ENCODE measurements around the gene INS. TPM values are rescaled to one million over a fixed set of nuclear protein-coding genes. Genes with fewer than 3 reads are reported as not detected.

INS gene
- polyA plus RNA-seq, 1 experiment = not detected

DNA sequence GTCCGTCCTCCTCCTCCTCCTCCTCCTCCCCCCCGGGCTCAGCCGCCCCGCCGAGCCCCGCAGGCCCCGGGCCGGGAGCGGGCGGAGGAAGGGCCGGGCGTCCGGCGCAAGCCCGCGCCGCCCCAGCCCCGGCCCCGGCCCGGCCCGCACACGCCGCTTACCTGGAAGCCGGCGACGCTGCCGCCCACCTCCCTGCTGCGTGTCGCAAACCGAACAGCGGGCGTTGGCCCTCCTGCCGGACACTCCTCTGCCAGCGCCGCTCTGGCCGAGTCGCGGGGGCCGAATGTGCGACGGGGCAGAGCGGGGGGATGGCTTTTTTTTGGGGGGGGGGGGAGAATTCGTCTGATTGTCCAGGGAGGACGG is 23.0 kb downstream of the INS start:
- DNase-seq (ENCODE audit: low read depth) = no peak
- ChIA-PET CTCF (interaction anchor here (0.6 to 21.8 kb wide), 9 partner anchors 9 to 425 kb away, joined by 3 to 1066 read pairs (median 3); no protein-coding TSS in a partner anchor), POLR2A (no interaction called here)
- Histone ChIP-seq H3K36me3 (ENCODE audit: control insufficient read depth, insufficient read depth, low read length) (peaks cover 6% of the 10 kb centered on the region), H3K27me3 (ENCODE audit: control insufficient read depth, insufficient read depth, low read length) (peaks cover 16% of the 10 kb centered on the region), H3K4me3 (ENCODE audit: low read depth, low read length) (peak overlapping the region; percentile 53)
- no peak for TF ChIP-seq CTCF (IDR thresholded peaks at IDR 0.05; ENCODE audit: insufficient read depth, low read depth, low read length)

- POLR2A ChIA-PET = interaction anchor here (0.6 to 1.3 kb wide), 4 partner anchors 13 to 41 kb away, joined by 3 to 11 read pairs (median 4); no protein-coding TSS in a partner anchor
- peak overlapping the region; percentile 58 for H3K4me3 ChIP-seq (ENCODE audit: low read depth, low read length)
- DNase-seq (ENCODE audit: low read depth) = peak; percentile 35
Observed at GRCh38 chr11:2137202-2138067, 23.6 kb downstream of the INS start.

DNA sequence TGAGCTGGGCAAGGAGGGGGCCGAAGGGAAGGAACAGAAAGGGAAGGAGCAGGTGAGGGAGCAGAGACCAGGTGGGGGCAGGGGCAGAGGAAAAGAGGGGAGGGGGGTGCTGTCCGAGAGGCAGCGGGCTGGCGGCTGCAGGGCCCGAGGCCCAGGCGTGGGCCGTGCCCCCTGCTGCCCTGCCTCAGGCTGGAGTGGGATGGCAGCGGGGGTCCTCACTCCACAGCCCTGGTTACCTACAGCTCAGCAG is 24.1 kb downstream of the INS start:
- TF ChIP-seq CTCF (IDR thresholded peaks at IDR 0.05; ENCODE audit: insufficient read depth, low read depth, low read length) = no peak
- H3K4me3 ChIP-seq (ENCODE audit: low read depth, low read length) = peak overlapping the region; percentile 58
- H3K36me3 ChIP-seq (ENCODE audit: control insufficient read depth, insufficient read depth, low read length) = peaks cover 7% of the 10 kb centered on the region
- CTCF ChIA-PET = interaction anchor here (1.0 to 5.7 kb wide), 7 partner anchors 8 to 101 kb away, joined by 3 to 28 read pairs (median 4); no protein-coding TSS in a partner anchor
- POLR2A ChIA-PET = interaction anchor here (0.6 to 1.3 kb wide), 4 partner anchors 13 to 41 kb away, joined by 3 to 11 read pairs (median 4); no protein-coding TSS in a partner anchor
- DNase-seq (ENCODE audit: low read depth) = no peak
- H3K27me3 ChIP-seq (ENCODE audit: control insufficient read depth, insufficient read depth, low read length) = peaks cover 14% of the 10 kb centered on the region

More at GRCh38 chr11:2137202-2138067, 23.6 kb downstream of the INS start:
- Histone ChIP-seq H3K27me3 (ENCODE audit: control insufficient read depth, insufficient read depth, low read length) (peaks cover 14% of the 10 kb centered on the region), H3K36me3 (ENCODE audit: control insufficient read depth, insufficient read depth, low read length) (peaks cover 7% of the 10 kb centered on the region)
- CTCF ChIA-PET = interaction anchor here (0.6 to 6.4 kb wide), 11 partner anchors 9 to 426 kb away, joined by 3 to 58 read pairs (median 5); no protein-coding TSS in a partner anchor
- no peak for TF ChIP-seq CTCF (IDR thresholded peaks at IDR 0.05; ENCODE audit: insufficient read depth, low read depth, low read length)

DNA sequence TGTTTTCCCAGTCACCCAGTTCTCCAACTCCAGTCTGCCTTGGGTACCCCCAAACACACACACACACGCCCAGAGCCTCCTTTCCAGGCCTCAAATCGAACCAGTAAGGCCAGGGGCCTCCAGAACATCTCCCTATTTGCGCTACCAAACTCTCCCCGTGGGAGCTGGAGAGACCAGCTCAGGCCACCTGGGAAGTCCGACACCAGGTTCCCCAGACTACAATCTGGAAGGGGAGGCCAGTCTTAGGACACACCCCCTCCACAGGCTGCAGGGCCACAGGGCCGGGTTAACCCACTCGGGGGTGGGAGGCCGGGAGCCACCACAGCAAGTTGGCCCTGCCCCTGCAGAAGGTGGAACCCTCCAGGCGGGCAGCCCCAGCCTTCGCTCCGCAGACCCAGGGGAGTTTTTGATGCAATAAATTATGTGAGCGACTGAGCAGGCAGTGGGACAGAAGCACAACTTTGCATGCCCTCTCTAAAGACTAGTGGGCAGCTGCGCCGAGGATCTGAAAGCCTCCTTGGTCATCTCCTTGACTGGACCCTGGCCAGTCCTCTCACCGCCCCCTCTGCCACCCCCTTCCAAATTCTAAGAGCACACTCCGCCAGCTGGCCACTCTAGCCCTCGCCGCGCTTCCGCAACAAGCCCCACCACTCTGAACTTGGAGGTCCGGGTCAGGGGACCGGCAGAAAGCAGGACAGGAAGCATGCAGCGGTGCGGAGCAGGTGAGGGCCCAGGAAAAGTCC is 24.6 kb downstream of the INS start:
- CTCF ChIA-PET = interaction anchor here (0.6 to 5.7 kb wide), 8 partner anchors 14 to 257 kb away, joined by 3 to 28 read pairs (median 4); no protein-coding TSS in a partner anchor
- peaks cover 12% of the 10 kb centered on the region for H3K36me3 ChIP-seq (ENCODE audit: control insufficient read depth, insufficient read depth, low read length)
- DNase-seq (ENCODE audit: low read depth) = no peak
- peaks cover 14% of the 10 kb centered on the region for H3K27me3 ChIP-seq (ENCODE audit: control insufficient read depth, insufficient read depth, low read length)
- POLR2A ChIA-PET = interaction anchor here (0.5 to 1.3 kb wide), 3 partner anchors 17 to 40 kb away, joined by 5 to 11 read pairs (median 6); no protein-coding TSS in a partner anchor
- peak overlapping the region; percentile 58 for H3K4me3 ChIP-seq (ENCODE audit: low read depth, low read length)
- TF ChIP-seq CTCF (IDR thresholded peaks at IDR 0.05; ENCODE audit: insufficient read depth, low read depth, low read length) = no peak
